M059J (cell line): ENCODE measurements around the gene SIGLEC9. TPM values are rescaled to one million over a fixed set of nuclear protein-coding genes. Genes with fewer than 3 reads are reported as not detected.

Experiments
- DNase-seq: peaks from one replicate; pipeline ENCODE4 v3.0.0-alpha.2; 2012; ENCODE audit warnings: low read depth
- total RNA-seq: library from RNA; depleted of rRNA; stranded (reverse); fragments of >200 nt; shearing (Covaris generic); gene quantifications from 2 replicates; pipeline ENCODE4 v1.2.3, GENCODE V29; 2014

The SIGLEC9 gene
- total RNA-seq, 1 experiment from 2014 or later: 0.27 TPM

DNA sequence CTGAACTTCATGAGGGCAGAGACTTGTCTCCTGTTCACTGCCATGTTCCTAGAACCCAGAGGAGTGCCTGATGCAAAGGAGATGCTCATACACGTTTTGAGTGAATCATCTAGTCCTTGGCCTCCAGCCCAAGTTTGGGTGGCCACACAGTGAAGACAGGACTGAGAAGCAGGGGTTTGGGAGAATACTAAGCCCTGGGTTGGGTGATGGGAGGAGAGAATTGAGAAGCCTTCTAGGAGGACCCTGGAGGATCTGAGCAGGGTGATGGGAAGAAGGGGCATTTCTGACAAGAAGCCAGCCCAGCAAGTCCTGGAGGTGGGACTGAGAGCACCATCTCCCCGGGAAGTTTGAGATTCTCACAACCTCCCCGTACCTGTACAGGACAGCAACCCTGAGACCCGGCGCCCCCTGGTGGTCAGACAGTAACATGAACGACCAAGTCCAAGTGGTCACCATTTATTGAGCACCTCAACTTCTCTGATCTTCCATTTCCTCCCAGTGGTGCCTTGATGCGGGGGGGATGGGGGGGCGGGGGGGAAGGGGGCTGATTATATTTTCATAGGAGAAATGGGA is 27.5 kb upstream of the SIGLEC9 start:
- peak; percentile 67 for DNase-seq

GRCh38 chr19:51097796-51098195 is 26.9 kb upstream of the SIGLEC9 start:
- no peak for DNase-seq

GRCh38 chr19:51098365-51099046 is 26.2 kb upstream of the SIGLEC9 start:
- no peak for DNase-seq

GRCh38 chr19:51099047-51099382 is 25.7 kb upstream of the SIGLEC9 start:
- DNase-seq: no peak

DNA sequence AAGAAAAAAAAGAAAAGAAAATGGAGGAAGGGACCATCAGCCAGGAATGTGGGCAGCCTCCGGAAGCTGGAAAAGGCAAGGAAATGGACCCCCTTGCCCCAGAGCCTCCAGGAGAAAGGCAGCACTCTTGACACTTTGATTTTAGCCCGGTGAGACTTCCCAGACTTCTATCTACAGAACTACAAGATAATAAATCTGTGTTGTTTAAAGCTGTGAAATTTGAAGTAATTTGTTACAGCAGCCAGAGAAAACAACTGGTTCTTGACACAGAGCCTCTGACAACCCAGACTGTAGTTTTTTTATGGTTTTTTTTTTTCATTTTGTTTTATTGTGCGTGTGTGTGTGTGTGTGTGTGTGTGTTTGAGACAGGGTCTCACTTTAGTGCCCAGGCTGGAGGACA is 24.1 kb upstream of the SIGLEC9 start:
- DNase-seq: no peak

DNA sequence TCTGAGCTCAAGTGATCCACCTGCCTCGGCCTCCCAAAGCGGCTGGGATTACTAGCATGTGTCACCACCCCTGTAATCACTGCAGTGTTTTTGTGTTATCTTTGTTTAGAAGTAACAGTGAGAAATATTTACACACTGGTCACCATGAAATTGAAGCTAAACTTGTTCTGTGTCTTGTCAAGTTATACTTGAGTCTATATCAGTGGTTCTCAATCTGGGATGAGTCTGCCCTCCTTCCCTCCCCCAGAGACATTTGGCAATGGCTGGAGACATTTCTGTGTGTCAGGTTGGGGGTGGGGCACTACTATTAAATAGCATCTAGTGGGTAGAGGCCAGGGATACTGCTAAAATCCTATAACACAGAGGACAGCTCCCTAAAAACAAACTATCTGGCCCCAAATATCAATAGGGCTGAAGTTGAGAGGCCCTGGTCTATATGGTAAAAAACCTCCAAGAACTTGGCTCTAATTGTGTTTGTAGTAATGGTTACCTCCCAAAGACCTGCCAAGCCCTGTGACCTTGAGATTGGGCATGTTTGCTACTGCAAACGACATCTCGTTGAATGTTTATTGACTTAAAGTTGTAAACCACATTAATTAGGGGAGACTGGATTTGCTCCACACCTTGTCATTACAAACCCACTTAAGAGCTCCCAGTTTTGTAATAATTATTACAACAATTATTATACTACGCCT is 23.4 kb upstream of the SIGLEC9 start:
- no peak for DNase-seq

GRCh38 chr19:51102991-51103390 is 21.7 kb upstream of the SIGLEC9 start:
- no peak for DNase-seq

DNA sequence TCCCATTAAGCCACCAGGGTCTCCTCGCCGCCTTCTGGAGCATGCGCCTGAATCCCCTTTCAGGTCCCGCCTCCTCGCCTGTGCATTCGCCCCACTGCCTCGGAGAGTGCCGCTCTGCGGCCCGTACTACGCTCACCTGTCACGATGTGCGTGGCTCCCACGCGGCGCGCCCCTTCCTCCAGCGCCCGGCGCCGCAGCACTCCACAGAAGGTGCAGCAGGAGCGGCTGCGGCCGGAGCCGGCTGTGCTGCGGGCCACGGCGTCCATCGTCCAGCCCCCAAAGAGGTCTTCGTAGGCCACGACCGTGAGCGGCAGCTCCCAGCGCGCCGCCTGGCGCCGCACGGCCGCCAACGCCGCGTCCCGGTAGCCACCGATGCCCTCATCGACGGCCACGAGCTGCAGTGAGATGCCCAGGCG is 20.8 kb upstream of the SIGLEC9 start:
- no peak for DNase-seq

DNA sequence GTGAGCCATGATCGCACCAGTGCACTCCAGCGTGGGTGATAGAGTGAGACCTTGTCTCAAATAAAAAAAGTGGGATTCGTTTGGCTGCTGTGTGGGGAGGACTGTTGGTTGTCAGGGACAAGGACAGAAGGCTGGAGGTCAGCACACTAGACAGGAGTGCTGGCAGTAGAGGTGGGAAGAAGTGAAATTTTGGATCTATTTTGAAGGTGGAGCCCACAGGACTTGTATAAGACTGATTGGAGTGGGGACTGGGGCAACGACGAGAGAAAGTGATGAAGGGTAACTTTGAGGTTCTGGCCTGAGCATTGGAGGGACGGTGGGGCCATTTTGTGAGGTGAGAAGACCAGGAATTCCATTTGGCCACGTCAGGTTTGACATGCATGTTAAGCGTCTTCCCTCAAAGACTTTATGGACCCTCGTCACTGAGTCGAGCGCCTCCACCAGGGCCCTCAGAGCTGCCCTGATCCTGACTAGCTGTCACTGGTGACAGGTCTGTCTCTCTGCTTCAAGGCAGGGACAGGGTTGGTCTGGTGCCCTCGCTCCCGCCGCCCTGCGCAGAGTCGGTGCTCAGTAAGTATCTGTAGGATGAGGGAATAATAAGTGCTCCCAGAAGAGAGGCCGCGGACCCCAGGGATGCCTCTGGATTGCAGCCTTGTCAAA is 17.2 kb upstream of the SIGLEC9 start:
- peak; percentile 28 for DNase-seq

DNA sequence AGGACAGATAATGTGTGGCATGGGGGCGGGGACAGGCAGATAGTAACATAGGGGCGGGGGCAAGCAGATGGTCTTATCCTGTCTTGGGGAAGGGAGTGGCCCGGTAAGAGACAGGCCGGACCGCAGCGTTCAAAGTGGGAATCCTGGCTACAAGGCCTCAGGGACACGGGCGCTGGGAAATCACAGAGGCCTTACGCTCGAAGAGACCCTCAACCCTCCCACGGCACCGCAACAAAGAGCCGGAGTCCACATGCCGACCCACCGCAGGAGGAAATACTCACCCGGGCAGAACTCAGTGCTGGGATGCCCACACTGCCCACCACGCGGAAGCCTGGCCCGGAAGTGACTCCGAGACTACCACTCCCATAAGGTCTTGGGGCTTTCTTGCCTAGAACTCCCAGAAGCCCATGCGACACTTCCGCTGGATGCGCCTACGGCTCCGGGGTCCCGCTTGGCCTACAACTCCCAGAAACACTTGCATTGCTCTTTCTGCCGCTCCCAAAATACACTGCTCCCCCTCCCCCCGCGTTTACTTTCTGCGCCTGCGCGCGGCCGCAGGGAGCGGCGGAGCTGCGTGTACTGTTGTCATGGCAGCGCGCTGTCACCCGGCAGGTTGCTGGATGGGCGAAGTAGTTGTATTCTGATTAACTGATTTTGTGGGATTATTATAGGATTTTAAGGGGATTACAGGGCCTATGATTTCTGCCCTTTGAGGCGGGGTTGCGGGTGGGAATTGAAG is 16.5 kb upstream of the SIGLEC9 start, which contains the start of gene CTU1:
CTU1 (minus strand) TSS at position 344 of the 739 bp plus-strand sequence. CDS start 3,840 bp downstream, outside the sequence.
- peak; percentile 99 for DNase-seq

- no peak for DNase-seq
Observed at GRCh38 chr19:51108805-51109146, 15.9 kb upstream of the SIGLEC9 start.

DNA sequence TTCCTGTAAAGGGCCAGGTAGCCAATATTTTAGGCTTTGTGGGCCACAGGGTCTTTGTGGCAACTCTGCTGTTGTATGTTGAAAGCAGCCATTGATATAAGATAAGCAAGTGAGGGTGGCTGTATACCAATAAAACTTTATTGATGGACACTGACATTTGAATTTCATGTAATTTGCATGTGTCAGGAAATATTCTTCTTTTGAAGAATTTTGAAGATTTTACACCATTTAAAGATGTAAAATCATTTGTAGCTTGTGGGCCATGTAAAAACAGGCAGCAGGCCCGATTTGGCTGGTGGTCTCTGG is 14.1 kb upstream of the SIGLEC9 start:
- no peak for DNase-seq

DNA sequence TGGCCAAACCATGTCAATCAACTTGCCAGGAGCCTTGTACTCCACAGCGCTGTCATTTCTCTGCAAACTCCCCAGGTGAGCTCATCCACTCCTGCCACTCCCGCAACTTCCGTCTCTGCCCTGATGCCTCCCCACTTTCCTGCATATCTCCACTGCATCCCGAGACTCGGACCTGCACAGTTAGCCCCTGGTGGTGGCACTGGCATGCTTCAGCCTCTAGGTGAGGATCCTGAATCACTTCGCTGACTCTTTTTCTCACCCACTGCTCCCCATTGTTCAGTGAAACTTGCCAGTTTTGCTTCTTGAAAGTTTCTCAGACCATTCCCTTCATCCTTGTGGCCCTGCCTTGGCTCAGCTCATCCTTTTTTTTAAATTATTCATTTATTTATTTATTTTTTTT is 13.1 kb upstream of the SIGLEC9 start:
- DNase-seq: no peak

DNA sequence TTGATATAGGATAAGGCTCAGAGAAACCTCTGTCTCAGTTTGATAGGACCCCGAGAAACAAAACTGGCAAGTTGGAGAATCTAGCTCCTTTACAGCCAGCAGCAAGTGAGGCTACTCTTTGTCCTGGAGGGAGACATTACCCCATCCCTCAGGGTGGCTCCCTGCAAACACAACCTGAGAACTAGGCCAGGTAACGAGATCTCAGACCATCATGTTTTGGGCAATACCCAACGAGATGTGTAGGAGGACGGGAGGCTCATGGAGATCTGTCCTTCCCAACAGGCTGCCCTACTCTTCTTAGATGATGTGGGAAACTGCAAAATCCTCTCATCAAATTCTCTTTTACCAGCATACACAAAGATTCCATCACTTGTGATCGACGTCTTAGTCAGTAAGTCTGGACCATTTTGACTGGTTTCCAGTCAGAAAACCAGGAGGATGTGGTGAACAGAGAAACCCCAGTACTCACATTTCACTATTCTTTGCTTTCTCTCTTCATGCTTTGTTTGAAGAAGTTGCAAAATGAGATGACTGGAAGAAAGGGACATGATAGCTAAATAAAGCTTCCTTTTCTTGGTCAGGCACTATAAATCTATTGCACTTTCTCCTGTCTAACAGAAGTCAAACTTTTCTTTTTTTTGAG is 10.5 kb upstream of the SIGLEC9 start:
- no peak for DNase-seq

- no peak for DNase-seq
Observed at GRCh38 chr19:51116736-51117286, 7.9 kb upstream of the SIGLEC9 start.

GRCh38 chr19:51119101-51119500 is 5.6 kb upstream of the SIGLEC9 start:
- DNase-seq: peak; percentile 9

DNA sequence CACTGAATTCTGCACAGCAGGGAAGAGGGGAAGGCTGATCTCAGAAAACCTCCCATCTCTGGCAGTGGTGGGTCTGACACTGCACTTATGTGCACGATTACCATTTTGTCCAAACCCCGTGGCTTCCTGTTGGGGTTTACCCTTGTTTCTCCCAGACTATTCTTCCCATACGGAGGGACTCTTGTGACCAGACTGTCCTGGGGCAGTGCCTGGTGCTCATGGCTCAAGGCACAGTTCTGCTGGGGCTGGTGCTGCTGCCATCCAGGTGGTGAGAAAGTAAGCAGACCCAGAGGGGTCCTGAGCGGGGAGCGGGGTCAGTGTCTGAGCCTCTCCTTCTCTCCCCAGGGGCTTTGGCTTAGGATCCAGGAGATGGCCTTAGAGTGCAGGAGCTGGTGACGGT is 5.1 kb upstream of the SIGLEC9 start:
- DNase-seq: no peak

- no peak for DNase-seq
Observed at GRCh38 chr19:51120160-51120559, 4.5 kb upstream of the SIGLEC9 start.

DNA sequence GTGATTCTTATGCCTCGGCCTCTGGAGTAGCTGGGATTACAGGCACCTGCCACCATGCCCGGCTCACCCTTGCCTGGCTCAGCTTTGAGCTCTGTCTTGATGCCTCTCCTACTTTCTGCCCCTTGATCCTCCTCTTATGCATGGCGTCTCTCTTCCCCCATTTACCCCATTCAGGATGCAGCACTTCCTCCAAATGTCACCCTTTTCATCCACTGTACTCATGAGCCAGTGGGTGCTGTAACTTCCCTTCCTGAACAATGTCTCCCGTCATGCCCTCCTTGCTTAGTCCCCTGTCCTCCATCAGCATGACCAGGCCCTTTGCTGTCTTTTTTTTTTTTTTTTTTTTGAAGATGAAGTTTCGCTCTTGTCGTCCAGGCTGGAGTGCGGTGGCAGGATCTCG is 3.4 kb upstream of the SIGLEC9 start:
- DNase-seq: no peak

- peak; percentile 38 for DNase-seq
Observed at GRCh38 chr19:51122112-51122981, 2.4 kb upstream of the SIGLEC9 start.
